ENCODE results near the gene HSPG2.
A peak's percentile ranks its signal among the peaks of the same experiment; 100 is the strongest.
"Not testable (repeated sequence)": the region's sequence is repeated elsewhere in the genome, so short reads cannot be mapped to it uniquely, and the experiment has no call there.

HSPG2 gene

DNA sequence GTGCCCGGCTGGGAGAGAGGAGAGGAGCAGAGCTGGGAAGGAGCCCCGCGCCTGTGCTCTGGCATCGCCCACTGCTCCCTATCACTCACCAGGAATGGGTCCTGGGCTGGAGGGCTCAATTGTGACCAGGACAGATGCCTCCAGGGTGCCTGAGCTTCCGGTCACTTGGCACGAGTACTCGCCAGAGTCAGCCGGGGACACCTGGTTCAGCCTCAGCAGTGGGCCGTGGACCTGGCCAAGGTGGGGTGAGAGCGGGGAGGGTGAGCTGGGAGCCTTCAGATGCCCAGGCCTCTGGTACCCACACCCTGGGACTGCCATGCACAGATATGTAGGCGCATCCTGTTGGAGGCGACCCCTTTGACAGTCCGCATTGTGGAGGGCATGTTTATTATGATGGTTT is 93.9 kb downstream of the HSPG2 start:
- DNase-seq (ENCODE audit: low spot score) = no peak

DNA sequence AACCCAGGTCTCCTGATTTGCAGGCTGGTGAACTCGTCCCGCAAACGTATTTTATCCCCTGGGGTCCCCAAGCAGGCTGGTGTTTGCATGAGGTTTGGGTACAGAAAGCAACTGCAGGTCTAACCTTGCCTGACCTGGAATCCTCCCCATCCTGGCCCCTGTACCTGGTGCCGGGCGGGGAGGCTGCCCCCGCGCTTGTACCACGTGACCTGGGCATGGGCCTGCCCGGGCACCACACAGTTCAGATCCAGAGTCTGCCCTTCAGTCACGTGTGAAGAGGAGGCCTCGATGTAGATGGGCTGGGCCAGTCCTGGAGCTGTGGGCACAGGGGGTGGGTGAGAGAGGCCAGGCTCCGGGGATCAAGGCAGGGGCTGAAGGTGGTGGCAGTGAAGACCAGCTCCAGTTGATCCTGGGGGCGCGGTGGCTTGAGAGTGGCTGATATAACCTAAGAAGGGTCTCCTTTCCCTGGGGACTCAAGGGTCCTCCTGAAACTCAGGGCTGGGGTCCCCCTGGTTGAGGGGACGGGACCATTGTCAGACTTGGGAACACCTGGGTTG is 94.4 kb downstream of the HSPG2 start:
- no peak for DNase-seq (ENCODE audit: low spot score)

DNA sequence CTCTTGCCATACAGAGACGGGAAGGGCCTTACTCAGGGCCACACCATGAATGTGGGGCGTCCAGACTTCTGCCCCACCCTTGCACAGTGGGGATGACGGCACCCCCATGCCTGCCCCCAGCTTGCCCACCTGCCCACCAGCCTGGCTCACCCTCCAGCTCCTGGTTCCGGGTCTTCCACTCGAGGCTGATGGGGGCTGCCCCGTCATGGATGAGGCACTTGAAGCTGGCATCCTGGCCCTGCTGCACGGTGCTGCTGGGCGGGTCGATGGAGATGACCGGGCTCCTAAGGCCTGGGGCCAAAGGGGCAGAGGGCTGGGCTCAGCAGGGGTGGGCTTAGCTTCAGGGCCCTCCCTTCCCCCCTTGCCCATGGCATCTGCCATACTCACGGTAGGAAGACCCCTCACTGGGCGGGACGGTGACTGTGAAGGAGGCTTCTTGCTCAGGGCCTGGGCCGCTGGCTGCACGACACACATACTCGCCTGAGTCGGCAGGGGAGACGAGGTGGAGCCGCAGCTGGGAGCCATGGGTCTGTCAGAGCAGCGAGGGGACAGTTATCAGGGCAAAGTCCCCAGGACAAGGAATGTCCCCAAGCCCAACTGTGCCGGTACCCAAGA is 95.2 kb downstream of the HSPG2 start:
- DNase-seq (ENCODE audit: low spot score) = no peak

DNA sequence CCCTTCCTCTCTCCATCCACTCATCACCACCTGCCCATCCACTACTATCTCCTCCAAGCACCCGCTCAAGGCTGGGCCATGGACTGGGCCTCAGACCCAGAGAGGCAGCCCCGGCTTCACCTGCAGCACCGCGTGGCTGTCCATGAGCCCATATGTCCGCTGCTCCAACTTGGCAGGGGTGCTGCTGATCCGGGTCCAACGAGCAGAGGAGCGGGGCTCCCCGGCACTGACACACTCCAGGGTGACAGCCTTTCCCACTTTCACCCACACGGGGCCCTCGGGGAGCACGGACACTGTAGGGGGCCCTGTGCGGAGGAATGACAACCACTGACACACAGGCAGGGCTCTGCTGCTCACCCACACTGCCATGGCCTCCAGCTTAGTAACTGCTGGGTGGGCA is 96.1 kb downstream of the HSPG2 start:
- no peak for DNase-seq (ENCODE audit: low spot score)

DNA sequence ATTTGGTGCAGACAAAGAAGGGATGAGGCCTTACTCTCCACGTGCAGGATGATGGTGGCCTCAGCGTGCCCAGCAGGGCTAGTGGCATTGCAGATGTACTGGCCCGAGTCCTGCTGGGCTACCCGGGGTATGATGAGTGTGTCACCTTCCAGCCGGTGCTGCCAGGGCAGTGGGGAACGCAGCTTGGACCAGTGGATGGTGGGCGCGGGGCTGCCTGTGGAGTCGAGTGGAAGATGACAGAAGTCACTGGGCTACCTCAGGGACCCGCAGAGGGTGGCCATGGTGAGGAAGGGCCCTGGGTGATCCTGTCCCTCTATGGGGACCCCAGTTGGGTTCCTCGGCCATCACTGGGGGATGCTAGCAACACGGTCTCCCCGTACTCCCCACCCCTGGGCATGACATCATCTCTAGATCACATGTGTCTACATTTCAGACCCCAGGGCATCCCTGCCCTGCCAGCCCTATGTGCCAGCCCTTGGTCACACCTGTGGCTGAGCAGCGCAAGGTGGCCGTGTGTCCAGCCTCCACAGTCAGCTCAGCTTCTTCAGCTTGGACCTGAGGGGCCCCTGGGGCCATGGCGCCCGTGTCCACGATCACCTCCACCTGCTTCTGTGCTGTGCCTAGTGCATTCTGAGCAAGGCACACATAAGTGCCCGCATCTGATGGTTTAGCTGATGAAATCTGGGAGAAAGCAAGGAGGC is 97.6 kb downstream of the HSPG2 start:
- DNase-seq (ENCODE audit: low spot score) = no peak

DNA sequence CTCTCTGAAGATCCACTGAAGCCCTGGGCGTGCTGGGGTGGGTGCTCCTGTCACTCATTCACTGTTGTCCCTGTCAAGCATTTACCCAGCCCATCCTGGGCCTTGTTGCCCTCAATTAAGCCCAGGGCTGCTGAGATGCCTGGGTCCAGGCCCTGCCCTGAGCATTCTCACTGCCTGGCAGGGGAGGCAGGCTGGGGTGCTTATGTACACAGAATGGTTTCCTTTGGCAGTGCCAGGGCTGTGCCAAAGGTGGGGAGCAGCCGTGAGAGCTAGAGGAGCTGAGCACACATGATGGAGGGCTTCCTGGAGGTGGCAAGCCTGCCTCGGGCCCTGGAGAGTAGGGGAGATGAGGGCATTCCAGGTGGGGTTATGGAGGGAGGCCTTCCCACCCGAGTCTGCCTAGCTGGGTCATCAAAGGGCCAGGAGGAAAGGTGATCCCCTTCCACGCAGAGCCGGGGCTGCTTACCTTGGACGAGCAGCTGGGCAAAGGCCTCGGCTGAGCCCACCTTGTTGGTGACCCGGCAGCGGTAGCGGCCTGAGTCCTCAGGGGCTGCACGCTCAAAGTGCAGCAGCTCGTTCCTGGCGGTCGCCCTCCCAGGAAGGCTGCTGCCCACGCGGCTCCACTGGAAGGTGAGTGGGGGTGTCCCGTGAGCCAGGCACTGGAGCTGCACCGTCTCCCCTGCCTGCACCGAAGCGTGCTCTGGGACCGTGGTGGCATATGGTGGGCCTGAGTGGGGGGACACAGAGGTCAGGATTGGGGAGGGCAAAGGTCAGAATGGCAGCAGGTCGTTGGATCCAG is 98.6 kb downstream of the HSPG2 start:
- no peak for DNase-seq (ENCODE audit: low spot score)

DNA sequence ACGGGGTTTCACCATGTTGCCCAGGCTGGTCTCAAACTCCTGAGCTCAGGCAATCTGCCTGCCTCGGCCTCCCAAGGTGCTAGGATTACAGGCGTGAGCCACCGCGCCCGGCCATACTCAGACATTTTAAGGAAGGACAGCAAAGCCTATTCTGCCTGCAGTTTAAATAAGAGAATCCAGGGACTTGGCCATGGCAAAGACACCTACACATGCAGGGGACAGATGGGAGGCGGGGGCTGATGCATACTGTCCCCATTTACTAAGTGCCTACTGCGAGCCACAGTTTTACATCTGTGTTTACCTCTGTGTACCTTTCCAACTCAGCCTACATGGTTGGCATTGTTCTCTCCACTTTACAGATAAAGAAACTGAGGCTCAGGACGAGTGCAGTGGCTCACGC is 99.6 kb downstream of the HSPG2 start:
- DNase-seq (ENCODE audit: low spot score) = no peak

DNA sequence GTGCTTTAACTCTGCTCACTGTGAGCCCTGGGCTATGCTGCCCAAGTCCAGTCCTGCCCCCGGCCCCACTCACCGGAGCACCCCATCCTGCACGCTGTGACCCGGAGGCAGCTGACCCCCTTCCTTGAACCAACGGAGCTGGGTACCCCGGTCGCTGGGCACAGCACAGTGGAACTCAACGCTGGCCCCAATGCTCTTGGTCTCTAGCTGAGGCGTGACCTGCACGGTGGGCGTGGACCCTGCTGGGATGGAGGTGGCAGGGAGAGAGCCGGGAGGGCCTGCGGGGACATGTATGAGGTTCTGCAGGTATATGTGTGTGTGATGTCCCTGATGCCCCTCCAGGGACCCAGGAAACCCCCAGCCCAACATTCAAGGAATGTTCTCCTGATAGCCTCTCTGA is 100.4 kb downstream of the HSPG2 start:
- DNase-seq (ENCODE audit: low spot score) = no peak

DNA sequence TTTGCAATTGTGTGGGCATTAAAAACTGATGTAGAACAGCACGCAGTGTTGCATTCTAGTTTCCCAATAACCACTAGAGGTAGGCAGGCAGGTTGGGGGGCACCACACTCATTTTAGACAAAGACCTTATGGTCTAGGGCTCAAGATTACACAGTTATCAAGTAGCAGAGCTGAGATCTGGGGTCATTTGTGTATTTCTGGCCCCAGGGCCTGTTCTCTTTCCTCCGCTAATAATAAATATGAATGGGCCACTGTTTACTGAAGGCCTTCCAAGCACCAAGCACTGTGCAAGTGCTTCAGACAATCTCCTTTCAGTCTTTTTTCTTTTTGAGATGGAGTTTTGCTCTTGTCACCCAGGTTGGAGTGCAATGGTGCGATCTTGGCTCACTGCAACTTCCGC is 101.1 kb downstream of the HSPG2 start:
- peak; percentile 92 for DNase-seq (ENCODE audit: low spot score)

DNA sequence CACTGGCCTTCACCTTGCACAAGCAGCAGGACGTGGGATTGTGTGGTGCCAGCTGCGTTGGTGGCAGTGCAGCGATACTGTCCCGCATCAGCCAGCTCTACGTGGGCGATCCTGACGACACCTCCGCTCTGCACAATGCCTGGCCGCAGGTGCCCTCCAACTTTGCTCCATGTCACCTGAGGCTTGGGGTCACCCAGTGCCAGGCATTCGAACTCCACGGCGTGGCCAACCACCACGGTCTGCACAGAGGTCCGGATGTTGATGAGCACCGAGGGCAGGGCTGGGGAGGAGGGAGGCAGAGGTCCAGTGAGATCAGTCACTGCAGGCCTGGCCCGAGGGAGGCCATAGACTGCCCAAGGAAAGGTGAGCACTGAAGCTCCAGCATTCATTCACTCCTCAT is 102.4 kb downstream of the HSPG2 start:
- no peak for DNase-seq (ENCODE audit: low spot score)

DNA sequence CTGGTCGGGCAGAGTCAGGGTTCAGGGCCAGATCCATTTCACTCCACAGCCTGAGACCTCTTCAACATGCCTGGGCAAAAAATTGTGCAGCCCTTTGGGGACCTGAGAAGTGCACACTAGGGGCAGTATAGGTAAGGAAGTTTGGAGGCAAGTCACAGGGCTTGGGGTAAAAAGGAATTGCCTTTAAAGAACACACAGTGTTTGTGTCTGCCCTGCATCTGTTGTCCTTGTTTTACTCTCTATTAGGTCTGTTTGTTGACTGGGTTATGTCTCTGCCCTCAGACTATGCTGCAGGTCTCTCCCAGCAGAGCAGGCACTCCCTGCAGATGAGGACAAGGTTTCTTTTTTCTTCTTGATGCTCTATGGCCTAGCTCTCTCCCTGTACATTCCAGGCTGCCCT is 103.0 kb downstream of the HSPG2 start:
- DNase-seq (ENCODE audit: low spot score) = no peak

DNA sequence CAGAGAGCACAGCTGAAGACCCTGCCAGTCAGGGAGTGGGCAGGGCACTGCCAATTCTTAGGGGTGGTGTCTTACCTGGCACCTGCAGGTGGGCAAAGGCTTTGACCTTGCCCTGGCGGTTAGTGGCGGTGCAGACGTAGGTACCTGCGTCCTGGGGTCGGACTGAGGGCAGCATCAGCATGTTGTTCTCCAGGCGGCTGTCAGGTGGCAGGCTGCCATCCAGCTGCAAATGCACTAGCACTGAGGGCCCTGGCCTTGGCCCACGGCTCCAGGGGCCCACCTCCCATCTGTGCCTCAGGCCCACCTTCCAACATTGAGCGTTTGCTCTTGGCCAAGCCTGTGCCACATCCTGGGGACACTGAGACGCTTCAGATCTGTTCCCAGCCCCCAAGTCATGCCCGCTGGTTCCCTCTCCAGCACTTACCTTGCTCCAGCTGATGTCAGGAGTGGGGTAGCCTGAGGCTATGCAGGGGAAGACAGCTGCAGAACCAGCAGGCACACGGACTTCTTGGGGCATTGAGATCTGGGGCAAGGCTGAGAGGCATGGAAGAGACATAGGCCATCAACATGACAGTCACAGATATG is 103.6 kb downstream of the HSPG2 start:
- no peak for DNase-seq (ENCODE audit: low spot score)

DNA sequence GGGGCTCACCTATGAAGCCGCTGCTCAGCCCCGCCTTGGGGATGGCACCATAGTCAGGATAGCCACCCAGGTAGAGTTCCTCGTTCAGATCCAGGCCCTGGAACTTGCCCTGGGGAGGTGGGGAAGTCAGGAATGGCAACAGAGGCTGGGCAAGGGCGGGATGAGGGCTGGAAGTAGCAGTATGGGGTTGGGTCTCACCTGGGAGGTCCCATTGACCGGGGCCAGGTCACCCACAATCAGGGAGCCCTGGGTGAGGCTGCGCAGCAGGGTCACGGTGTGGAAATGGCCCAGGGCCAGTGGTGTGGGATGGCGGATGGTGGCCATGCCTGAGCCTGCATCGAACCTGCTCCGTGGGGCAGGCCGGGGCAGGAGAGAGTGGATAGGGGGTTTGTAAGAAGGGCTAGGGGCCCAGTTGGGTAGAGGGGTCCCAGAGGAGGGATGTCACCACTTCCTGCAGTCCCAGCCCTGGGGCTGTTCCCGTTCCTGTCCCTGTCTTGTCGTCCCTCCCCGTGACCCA is 105.6 kb downstream of the HSPG2 start:
- DNase-seq (ENCODE audit: low spot score) = no peak

DNA sequence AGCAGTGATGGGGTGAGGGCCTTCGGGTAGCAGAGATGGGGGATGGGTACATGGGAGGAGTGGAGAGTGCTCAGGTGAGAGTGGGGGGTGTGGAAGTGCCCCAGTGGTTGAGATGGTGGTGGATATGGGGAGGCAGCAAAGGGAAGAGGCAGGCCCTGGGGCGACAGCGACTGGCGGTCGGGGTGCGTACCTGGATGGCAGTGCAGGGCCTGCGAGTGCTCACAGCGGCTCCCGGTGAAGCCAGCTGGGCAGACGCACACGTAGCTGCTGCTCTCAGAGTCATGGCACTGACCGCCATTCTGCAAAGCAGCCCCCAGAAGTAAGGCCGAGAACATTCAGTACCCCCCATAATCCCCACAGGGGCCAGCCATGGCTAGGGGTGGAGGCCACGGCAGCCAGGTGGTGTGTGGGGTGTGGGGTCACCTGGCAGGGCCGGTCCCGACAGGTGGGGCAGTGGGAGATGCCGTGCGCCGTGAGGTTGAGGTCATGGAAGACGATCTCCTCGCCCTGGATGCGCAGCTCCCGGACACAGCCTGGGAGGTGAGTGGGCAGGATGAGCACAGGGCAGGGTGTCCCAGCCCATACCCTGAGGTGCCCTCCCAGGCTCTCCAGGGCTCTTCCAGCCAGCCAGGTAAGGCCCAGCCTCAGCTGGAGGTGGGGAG is 106.2 kb downstream of the HSPG2 start:
- no peak for DNase-seq (ENCODE audit: low spot score)

DNA sequence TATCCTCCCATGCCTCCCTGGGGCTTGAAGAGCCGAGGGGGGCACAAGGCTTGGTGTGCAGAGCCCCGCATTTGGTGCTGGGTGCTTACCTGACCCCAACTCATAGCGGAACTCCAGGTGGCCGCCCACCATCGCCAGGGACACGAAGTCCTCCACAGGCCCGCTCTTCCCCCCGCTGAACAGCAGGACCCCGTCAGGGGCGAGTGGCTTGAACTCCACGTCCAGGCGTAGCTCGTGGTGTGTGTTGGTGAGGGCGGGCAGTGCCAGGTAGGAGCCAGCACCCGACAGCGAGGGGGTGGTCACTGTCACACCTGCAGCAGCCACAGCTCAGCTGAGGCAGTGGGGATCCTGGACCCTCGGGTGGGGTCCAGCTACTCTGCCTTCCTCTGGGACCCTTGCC is 107.8 kb downstream of the HSPG2 start:
- no peak for DNase-seq (ENCODE audit: low spot score)

DNA sequence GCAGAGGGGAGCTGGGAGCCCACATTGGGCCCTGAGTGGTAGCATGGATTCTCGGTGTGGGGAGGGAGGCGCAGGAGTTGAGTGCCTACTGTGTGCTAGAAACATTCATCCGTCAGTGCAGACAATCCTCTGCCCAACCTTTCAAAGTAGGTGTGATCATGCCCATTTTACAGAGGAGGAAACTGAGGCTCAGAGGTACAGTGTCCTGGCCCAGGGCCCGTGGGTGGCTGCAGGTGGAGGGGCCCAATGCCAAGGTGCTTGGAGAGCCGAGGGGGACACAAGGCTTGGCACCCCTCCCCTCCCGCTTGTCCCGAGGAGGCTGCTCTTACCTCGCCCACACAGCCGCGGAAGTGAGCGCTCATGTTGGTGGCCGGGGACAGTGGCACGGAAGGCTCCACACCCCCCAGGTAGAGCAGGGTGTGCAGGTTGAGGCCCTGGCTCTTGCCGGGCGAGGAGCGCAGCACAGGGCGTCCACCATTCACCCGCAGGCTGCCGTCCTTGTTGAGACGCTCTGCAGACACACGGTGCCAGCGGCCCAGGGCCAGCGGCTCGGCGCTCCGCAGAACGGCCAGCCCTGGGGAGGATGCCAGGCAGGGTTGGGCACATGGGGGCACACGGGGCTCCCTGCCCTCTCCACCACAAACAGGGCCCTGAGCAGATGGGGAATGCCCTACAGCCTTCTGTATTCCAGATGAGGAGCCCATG is 108.5 kb downstream of the HSPG2 start:
- DNase-seq (ENCODE audit: low spot score) = no peak

DNA sequence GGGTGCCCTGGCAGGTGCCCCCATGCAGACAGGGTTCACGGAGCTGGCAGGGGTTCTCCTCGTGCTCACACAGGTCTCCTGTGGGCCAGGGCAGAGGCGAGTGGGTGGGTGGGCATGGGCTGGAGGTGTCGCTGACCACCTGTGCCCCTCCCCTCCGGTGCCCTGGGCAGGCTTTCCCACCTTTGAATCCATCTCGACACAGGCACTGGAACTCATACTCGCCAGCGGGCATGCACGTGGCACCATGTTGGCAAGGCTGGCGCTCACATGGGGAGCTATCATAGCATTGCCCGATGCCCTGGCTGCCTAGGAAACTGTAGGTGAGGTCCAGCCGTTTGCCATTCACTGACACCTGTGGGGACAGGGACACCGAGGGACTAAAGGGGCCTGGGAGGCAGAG is 109.0 kb downstream of the HSPG2 start:
- DNase-seq (ENCODE audit: low spot score) = no peak

DNA sequence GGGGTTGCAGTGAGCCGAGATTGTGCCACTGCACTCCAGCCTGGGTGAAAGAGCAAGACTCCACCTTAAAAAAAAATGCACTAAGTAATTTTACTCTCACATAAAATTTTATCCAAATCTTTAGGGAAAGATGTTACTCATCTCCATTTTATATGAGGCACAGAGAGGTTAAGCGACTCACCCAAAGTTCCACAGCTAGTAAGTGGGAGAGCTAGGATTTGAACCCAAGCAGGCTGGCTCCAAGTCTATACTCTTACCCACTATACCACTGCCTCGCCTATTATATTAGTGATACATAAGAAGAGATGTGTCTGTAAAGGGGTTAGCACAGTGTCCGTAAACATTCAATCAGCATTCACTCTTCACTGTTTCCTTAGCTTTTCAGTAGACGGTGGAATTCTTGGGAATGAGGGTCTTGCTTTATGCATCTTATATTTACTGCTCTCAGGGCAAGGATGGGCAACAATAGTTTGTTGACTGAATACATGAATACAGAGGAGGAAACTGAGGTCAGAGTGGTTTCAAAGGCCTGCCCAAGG is 109.9 kb downstream of the HSPG2 start:
- no peak for DNase-seq (ENCODE audit: low spot score)

DNA sequence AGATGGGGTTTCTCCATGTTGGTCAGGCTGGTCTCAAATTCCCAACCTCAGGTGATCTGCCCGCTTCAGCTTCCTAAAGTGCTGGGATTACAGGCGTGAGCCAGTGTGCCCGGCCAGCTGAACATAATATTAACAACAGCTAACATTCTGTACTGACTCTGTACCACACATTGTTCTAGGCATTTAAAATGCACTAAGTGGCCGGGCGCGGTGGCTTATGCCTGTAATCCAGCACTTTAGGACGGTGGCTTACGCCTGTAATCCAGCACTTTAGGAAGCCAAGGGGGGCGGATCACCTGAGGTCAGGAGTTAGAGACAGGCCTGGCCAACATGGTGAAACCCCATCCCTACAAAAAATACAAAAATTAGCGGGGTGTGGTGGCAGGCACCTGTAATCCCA is 110.4 kb downstream of the HSPG2 start:
- not testable (repeated sequence) for DNase-seq (ENCODE audit: low spot score)

DNA sequence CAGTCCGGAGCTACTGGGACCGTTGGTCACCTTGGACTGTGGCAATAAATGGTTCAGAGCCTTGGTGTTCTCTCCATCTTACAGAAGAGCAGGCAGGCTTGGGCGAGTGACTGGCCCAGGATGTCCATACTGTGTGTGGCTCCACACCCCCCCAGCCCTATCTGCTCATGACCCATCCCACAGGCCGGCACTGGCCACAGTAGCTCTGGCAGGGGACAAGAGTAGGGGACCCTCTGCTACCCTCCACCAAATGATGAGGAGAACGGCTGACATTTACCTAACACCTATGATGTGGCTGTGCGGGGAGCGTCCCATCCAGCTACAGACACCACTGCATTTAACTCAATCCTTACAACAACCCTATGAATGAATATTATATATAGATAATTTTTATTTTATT is 111.7 kb downstream of the HSPG2 start:
- DNase-seq (ENCODE audit: low spot score) = no peak

DNA sequence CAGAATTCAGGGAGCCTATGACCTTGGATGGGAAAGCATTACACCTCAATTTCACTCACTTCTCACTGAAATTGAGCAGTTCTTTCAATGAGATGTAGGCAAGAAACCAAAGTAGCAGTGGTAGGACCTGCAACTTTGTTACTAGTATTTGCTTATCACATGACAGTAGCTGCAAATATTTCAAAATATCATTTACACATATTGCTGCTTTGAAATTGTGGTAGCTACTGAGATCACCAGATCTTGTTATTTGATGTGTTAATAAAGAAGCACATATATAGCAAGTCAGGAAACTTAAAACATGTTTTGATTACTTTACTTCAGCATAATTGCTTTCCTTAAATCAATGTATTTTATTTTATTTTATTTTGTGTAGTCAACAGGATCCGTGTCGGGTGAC is 112.2 kb downstream of the HSPG2 start:
- no peak for DNase-seq (ENCODE audit: low spot score)

Measured in COLO829 (cell line).